C4-2B (cell line): ENCODE data around the gene BNC2.

Experiments
- H3K27ac ChIP-seq: fragments of 450-650 bp; 2 replicates; pipeline ENCODE4 v1.5.1; 2017
- CTCF ChIP-seq: fragments of 450-650 bp; conservative IDR thresholded peaks from 2 replicates; pipeline ENCODE4 v1.5.1; 2017; ENCODE audit warnings: mild to moderate bottlenecking
- ZFX ChIP-seq: fragments of 450-650 bp; IDR thresholded peaks from 2 replicates; pipeline ENCODE4 v1.6.1; 2017

Gene BNC2

DNA sequence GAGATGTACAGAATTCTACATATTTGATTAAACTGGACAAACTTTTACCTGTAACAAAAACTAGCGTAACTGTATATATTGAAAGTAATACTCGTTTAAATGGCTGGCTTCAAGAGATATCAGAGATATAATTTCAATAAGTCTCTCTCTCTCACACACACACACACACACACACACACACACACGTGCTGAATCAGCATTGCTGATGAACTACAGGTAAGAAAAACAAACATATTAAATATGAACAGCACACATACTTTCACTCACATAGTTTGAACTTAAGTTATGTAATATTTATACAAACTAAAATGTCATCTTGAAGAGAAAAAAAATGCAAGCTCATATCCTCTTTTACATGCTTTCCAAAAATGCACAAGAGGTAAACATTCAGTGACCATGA, 145.4 kb downstream of the BNC2 start:
- no peak overlapping the region for H3K27ac ChIP-seq
- TF ChIP-seq ZFX, result no peak
- TF ChIP-seq CTCF, result no peak

DNA sequence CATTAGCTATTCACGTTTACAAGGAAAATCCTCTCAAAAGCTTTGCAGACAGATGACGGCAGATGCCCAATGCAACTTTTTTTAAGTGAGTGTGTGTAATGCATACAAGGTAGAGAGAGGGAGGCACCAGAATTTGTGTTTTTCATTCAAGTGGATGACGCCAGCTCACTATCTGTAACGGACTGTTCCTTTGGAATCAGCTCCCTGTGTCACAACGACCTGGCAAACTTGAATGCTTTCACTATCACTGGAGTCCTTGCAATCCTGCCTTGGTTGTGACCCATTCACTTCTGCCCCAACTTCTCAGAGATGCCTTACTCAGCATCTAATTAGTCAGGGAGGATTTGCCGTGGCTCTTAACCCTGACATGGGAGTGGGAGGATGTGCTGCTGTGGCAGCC, 148.5 kb downstream of the BNC2 start:
- no peak for TF ChIP-seq ZFX
- TF ChIP-seq CTCF, result no peak
- no peak overlapping the region for H3K27ac ChIP-seq

- no peak overlapping the region for H3K27ac ChIP-seq
- TF ChIP-seq CTCF (no peak), ZFX (no peak)
Measured at GRCh38 chr9:16720386-16720785, 150.1 kb downstream of the BNC2 start.

- TF ChIP-seq ZFX (no peak), CTCF (no peak)
- H3K27ac ChIP-seq, result no peak overlapping the region
Measured at GRCh38 chr9:16719921-16720320, 150.5 kb downstream of the BNC2 start.

GRCh38 chr9:16718952-16719351, 151.5 kb downstream of the BNC2 start:
- H3K27ac ChIP-seq, result no peak overlapping the region
- TF ChIP-seq ZFX (no peak), CTCF (0 out of 2 replicates have a peak, but pooled peaks have one; percentile 13)

DNA sequence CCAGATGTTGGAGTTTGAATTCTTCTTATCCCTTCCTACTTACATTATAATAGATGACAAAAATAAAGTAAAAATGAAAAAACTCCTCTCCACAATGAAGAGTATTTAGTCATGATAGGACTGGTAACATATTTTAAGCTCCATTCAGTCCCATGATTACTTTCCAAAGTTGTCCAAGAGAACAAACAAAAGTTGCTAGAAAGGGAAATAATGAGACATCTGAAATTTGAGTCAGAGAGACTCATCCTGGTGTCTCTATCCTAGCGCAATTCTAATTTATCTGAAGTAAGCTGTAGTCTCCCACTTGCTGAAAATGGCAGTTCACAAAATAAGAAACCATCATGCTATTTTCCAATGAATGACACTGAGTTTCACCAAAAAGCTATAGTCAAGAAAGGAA, 152.2 kb downstream of the BNC2 start:
- no peak overlapping the region for H3K27ac ChIP-seq
- TF ChIP-seq CTCF, result no peak
- no peak for TF ChIP-seq ZFX

GRCh38 chr9:16716601-16717000, 153.9 kb downstream of the BNC2 start:
- no peak overlapping the region for H3K27ac ChIP-seq
- TF ChIP-seq ZFX (no peak), CTCF (no peak)
